MM.1S (cell line): Measurements from ENCODE around the gene KIFAP3.
"Not testable (repeated sequence)": the region's sequence is repeated elsewhere in the genome, so short reads cannot be mapped to it uniquely, and the experiment has no call there.

Experiments used
- DNase-seq: peaks from one replicate; pipeline ENCODE4 v3.0.0-alpha.2; 2015
- H2AFZ ChIP-seq: fragments of 300-600 bp; sonication (generic); 2 replicates; pipeline ENCODE4 v1.6.0; 2016; ENCODE audit warnings: antibody characterized with exemption, low read length
- H3F3A ChIP-seq: fragments of 300-600 bp; sonication (generic); 2 replicates; pipeline ENCODE4 v1.6.1; 2016; ENCODE audit warnings: mild to moderate bottlenecking, antibody characterized with exemption, low read length, moderate library complexity, mixed read lengths; ENCODE audit not compliant: insufficient read depth
- H3K27ac ChIP-seq: fragments of 300-600 bp; sonication (generic); 2 replicates; pipeline ENCODE4 v1.5.1; 2016; ENCODE audit warnings: mild to moderate bottlenecking, low read length
- H3K27me3 ChIP-seq: fragments of 300-600 bp; sonication (generic); replicated peaks from 2 replicates; pipeline ENCODE4 v1.6.0; 2016; ENCODE audit warnings: low read length; ENCODE audit not compliant: insufficient read depth
- H3K36me3 ChIP-seq: fragments of 300-600 bp; sonication (generic); replicated peaks from 2 replicates; pipeline ENCODE4 v1.6.1; 2016; ENCODE audit warnings: mild to moderate bottlenecking, low read length, mixed read lengths; ENCODE audit not compliant: insufficient read depth
- H3K4me1 ChIP-seq: fragments of 300-600 bp; sonication (generic); 2 replicates; pipeline ENCODE4 v1.6.1; 2016; ENCODE audit warnings: low read length, mixed read lengths
- H3K4me2 ChIP-seq: fragments of 300-600 bp; sonication (generic); 2 replicates; pipeline ENCODE4 v1.6.0; 2016; ENCODE audit warnings: low read depth, low read length
- H3K4me3 ChIP-seq: fragments of 300-600 bp; sonication (generic); 2 replicates; pipeline ENCODE4 v1.5.1; 2016; ENCODE audit warnings: low read length, mixed read lengths
- H3K79me2 ChIP-seq: fragments of 300-600 bp; sonication (generic); 2 replicates; pipeline ENCODE4 v1.6.1; 2016; ENCODE audit warnings: mixed run types, low read length, mixed read lengths
- H3K9ac ChIP-seq: fragments of 300-600 bp; sonication (generic); 2 replicates; pipeline ENCODE4 v1.6.1; 2016; ENCODE audit warnings: low read length, mixed read lengths
- H3K9me2 ChIP-seq: fragments of 300-600 bp; sonication (generic); replicated peaks from 2 replicates; pipeline ENCODE4 v1.6.1; 2016; ENCODE audit warnings: mild to moderate bottlenecking, low read length, mixed read lengths; ENCODE audit not compliant: insufficient read depth
- H3K9me3 ChIP-seq: fragments of 300-600 bp; sonication (generic); replicated peaks from 2 replicates; pipeline ENCODE4 v1.6.1; 2016; ENCODE audit warnings: mild to moderate bottlenecking, low read length, mixed read lengths; ENCODE audit not compliant: insufficient read depth
- H4K20me1 ChIP-seq: fragments of 300-600 bp; sonication (generic); 2 replicates; pipeline ENCODE4 v1.6.1; 2016; ENCODE audit warnings: mild to moderate bottlenecking, low read length, moderate library complexity, mixed read lengths; ENCODE audit not compliant: insufficient read depth
- CTCF ChIP-seq: fragments of 300-600 bp; sonication (generic); IDR thresholded peaks from 2 replicates; pipeline ENCODE4 v1.5.1; 2016; ENCODE audit warnings: antibody characterized with exemption, low read length, mixed read lengths
- EZH2 ChIP-seq: fragments of 300-600 bp; sonication (generic); optimal IDR thresholded peaks from 2 replicates; pipeline ENCODE3; 2017; ENCODE audit warnings: low read depth, mild to moderate bottlenecking, antibody characterized with exemption, low read length, mixed read lengths
- EZH2phosphoT487 ChIP-seq: fragments of 300-600 bp; sonication (generic); IDR thresholded peaks from 2 replicates; pipeline ENCODE4 v1.6.1; 2018; ENCODE audit warnings: antibody characterized with exemption, low read length

The KIFAP3 gene

GRCh38 chr1:170077926-170078325, 3.4 kb upstream of the KIFAP3 start:
- Histone ChIP-seq H3K79me2 (peaks cover 9% of the 10 kb centered on the region; the same call in 1 of the 2 replicates), H3K9ac (no peak overlapping the region), H3K9me3 (no peaks in the 10 kb centered on the region), H3K9me2 (no peaks in the 10 kb centered on the region), H3K36me3 (no peaks in the 10 kb centered on the region), H4K20me1 (no peaks in the 10 kb centered on the region), H3K4me2 (no peak overlapping the region), H2AFZ (no peak overlapping the region), H3K4me3 (no peak overlapping the region), H3K27me3 (no peaks in the 10 kb centered on the region), H3K4me1 (peaks cover 14% of the 10 kb centered on the region), H3F3A (peaks cover 6% of the 10 kb centered on the region; the same call in 1 of the 2 replicates), H3K27ac (no peak overlapping the region)
- no peak for TF ChIP-seq CTCF
- no peak for TF ChIP-seq EZH2
- DNase-seq: no peak

- not testable (repeated sequence) for H3K36me3 ChIP-seq, H2AFZ ChIP-seq, H3K27ac ChIP-seq, H4K20me1 ChIP-seq, DNase-seq, H3K4me2 ChIP-seq, H3K9me2 ChIP-seq, H3K27me3 ChIP-seq, H3F3A ChIP-seq, H3K4me3 ChIP-seq, H3K9me3 ChIP-seq, H3K9ac ChIP-seq
- Histone ChIP-seq H3K79me2 (peaks cover 13% of the 10 kb centered on the region; the same call in 1 of the 2 replicates), H3K4me1 (peaks cover 14% of the 10 kb centered on the region)
Measured at GRCh38 chr1:170076952-170077351, 2.5 kb upstream of the KIFAP3 start.

DNA sequence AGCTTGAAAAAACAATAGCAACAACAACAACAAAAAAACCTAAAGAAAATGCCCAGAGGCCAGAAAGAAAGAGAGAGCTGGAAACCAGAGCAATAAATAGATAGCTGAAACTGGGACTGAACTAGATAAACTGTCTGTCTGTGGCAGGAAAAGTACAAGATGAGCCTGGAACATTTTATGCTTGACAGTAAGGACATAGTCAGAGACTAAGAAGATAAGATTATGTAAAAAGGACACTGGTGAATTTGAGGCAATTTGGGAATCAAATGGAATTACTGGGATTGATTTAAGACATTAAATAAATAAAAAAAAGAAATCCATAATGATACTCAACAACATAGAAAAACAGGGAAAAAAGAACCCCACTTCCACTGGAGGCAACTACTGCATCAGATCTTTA, 1.7 kb upstream of the KIFAP3 start:
- H3K9ac ChIP-seq: no peak overlapping the region
- H3K4me2 ChIP-seq: no peak overlapping the region
- no peak overlapping the region for H3K4me3 ChIP-seq
- no peaks in the 10 kb centered on the region for H3K9me3 ChIP-seq
- no peaks in the 10 kb centered on the region for H3K27me3 ChIP-seq
- no peaks in the 10 kb centered on the region for H4K20me1 ChIP-seq
- DNase-seq: no peak
- TF ChIP-seq EZH2phosphoT487: no peak
- TF ChIP-seq CTCF: no peak
- TF ChIP-seq EZH2: no peak
- no peak overlapping the region for H2AFZ ChIP-seq
- peaks cover 13% of the 10 kb centered on the region; the same call in 1 of the 2 replicates for H3K79me2 ChIP-seq
- H3K27ac ChIP-seq: no peak overlapping the region
- no peaks in the 10 kb centered on the region for H3K36me3 ChIP-seq
- H3F3A ChIP-seq: peaks cover 6% of the 10 kb centered on the region; the same call in 1 of the 2 replicates
- H3K4me1 ChIP-seq: peaks cover 14% of the 10 kb centered on the region
- H3K9me2 ChIP-seq: no peaks in the 10 kb centered on the region

- Histone ChIP-seq H3K27me3 (no peaks in the 10 kb centered on the region), H3K9me3 (no peaks in the 10 kb centered on the region), H3K4me1 (peaks cover 14% of the 10 kb centered on the region), H4K20me1 (no peaks in the 10 kb centered on the region), H2AFZ (peak overlapping the region; percentile 84), H3K9ac (peak overlapping the region; percentile 11; the same call in 1 of the 2 replicates), H3K27ac (no peak overlapping the region; the same call in 1 of the 2 replicates), H3K4me3 (peak overlapping the region; percentile 61), H3K36me3 (no peaks in the 10 kb centered on the region), H3F3A (peaks cover 6% of the 10 kb centered on the region; the same call in 1 of the 2 replicates), H3K4me2 (peak overlapping the region; percentile 63), H3K79me2 (peaks cover 13% of the 10 kb centered on the region; the same call in 1 of the 2 replicates), H3K9me2 (no peaks in the 10 kb centered on the region)
- TF ChIP-seq CTCF (no peak), EZH2phosphoT487 (no peak), EZH2 (no peak)
- DNase-seq: no peak
Measured at GRCh38 chr1:170075186-170075585, 691 bp upstream of the KIFAP3 start.
